Measurements from ENCODE around the gene PIK3AP1.
"Not testable (repeated sequence)": the region's sequence is repeated elsewhere in the genome, so short reads cannot be mapped to it uniquely, and the experiment has no call there.

Gene PIK3AP1

GRCh38 chr10:96719850-96720421 is 378 bp downstream of the PIK3AP1 start:
- no peak for DNase-seq

GRCh38 chr10:96719200-96719599 is 1.1 kb downstream of the PIK3AP1 start:
- DNase-seq = no peak

- no peak for DNase-seq
These were observed 1.9 kb downstream of the PIK3AP1 start for GRCh38 chr10:96718304-96718990.

- no peak for DNase-seq
These were observed 3.9 kb downstream of the PIK3AP1 start for GRCh38 chr10:96716390-96716789.

- DNase-seq = no peak
These were observed 5.5 kb downstream of the PIK3AP1 start for GRCh38 chr10:96714746-96715255.

- DNase-seq = no peak
These were observed 6.2 kb downstream of the PIK3AP1 start for GRCh38 chr10:96714031-96714590.

GRCh38 chr10:96712662-96713271 is 7.5 kb downstream of the PIK3AP1 start:
- no peak for DNase-seq

GRCh38 chr10:96711048-96711728 is 9.1 kb downstream of the PIK3AP1 start:
- no peak for DNase-seq

- DNase-seq = no peak
These were observed 10.8 kb downstream of the PIK3AP1 start for GRCh38 chr10:96709525-96709924.

GRCh38 chr10:96708996-96709395 is 11.3 kb downstream of the PIK3AP1 start:
- no peak for DNase-seq

GRCh38 chr10:96708456-96708855 is 11.9 kb downstream of the PIK3AP1 start:
- DNase-seq = no peak

GRCh38 chr10:96706331-96706853 is 13.9 kb downstream of the PIK3AP1 start:
- no peak for DNase-seq

- DNase-seq = no peak
These were observed 15.2 kb downstream of the PIK3AP1 start for GRCh38 chr10:96705134-96705533.

GRCh38 chr10:96704563-96704962 is 15.8 kb downstream of the PIK3AP1 start:
- DNase-seq = no peak

- no peak for DNase-seq
These were observed 17.0 kb downstream of the PIK3AP1 start for GRCh38 chr10:96703358-96703757.

- no peak for DNase-seq
These were observed 19.0 kb downstream of the PIK3AP1 start for GRCh38 chr10:96701265-96701664.

GRCh38 chr10:96700374-96701099 is 19.8 kb downstream of the PIK3AP1 start:
- DNase-seq = no peak

- no peak for DNase-seq
These were observed 20.7 kb downstream of the PIK3AP1 start for GRCh38 chr10:96699613-96700012.

- DNase-seq = not testable (repeated sequence)
These were observed 22.0 kb downstream of the PIK3AP1 start for GRCh38 chr10:96698305-96698704.

GRCh38 chr10:96697438-96697837 is 22.9 kb downstream of the PIK3AP1 start:
- no peak for DNase-seq

- DNase-seq = no peak
These were observed 23.4 kb downstream of the PIK3AP1 start for GRCh38 chr10:96696845-96697425.

All from NCI-H1694 (cell line).